ENCODE data around the gene COX17. TPM values are rescaled to one million over a fixed set of nuclear protein-coding genes. Genes with fewer than 3 reads are reported as not detected.

COX17 gene
- total RNA-seq, 1 donor from 2014 or later, result 35.4 TPM

GRCh38 chr3:119636891-119637611, 40.2 kb downstream of the COX17 start:
- H3K36me3 Mint-ChIP-seq (ENCODE audit: insufficient read depth), result peaks cover 2% of the 10 kb centered on the region
- TF ChIP-seq CTCF (IDR thresholded peaks at IDR 0.05; ENCODE audit: unreplicated experiment), result no peak
- H3K4me1 Mint-ChIP-seq (ENCODE audit: low read depth), result no peaks in the 10 kb centered on the region
- H3K27ac Mint-ChIP-seq, result no peak overlapping the region
- no peak overlapping the region for H3K4me3 Mint-ChIP-seq (ENCODE audit: low read depth)
- no peaks in the 10 kb centered on the region for H3K9me3 Mint-ChIP-seq (ENCODE audit: low read depth)
- DNase-seq (ENCODE audit: low spot score, unreplicated experiment), result no peak
- no peaks in the 10 kb centered on the region for H3K27me3 Mint-ChIP-seq

GRCh38 chr3:119636249-119636648, 41.0 kb downstream of the COX17 start:
- DNase-seq (ENCODE audit: low spot score, unreplicated experiment), result no peak
- TF ChIP-seq CTCF (IDR thresholded peaks at IDR 0.05; ENCODE audit: unreplicated experiment), result no peak
- H3K27ac Mint-ChIP-seq, result no peak overlapping the region
- H3K4me1 Mint-ChIP-seq (ENCODE audit: low read depth), result no peaks in the 10 kb centered on the region
- no peaks in the 10 kb centered on the region for H3K27me3 Mint-ChIP-seq
- H3K4me3 Mint-ChIP-seq (ENCODE audit: low read depth), result no peak overlapping the region
- peaks cover 2% of the 10 kb centered on the region for H3K36me3 Mint-ChIP-seq (ENCODE audit: insufficient read depth)
- H3K9me3 Mint-ChIP-seq (ENCODE audit: low read depth), result no peaks in the 10 kb centered on the region

GRCh38 chr3:119635719-119636118, 41.5 kb downstream of the COX17 start:
- no peak for DNase-seq (ENCODE audit: low spot score, unreplicated experiment)
- H3K27me3 Mint-ChIP-seq, result no peaks in the 10 kb centered on the region
- no peak overlapping the region for H3K4me3 Mint-ChIP-seq (ENCODE audit: low read depth)
- H3K36me3 Mint-ChIP-seq (ENCODE audit: insufficient read depth), result no peaks in the 10 kb centered on the region
- H3K9me3 Mint-ChIP-seq (ENCODE audit: low read depth), result no peaks in the 10 kb centered on the region
- no peak for TF ChIP-seq CTCF (IDR thresholded peaks at IDR 0.05; ENCODE audit: unreplicated experiment)
- H3K27ac Mint-ChIP-seq, result no peak overlapping the region
- H3K4me1 Mint-ChIP-seq (ENCODE audit: low read depth), result no peaks in the 10 kb centered on the region

GRCh38 chr3:119632829-119633228, 44.4 kb downstream of the COX17 start:
- no peak overlapping the region for H3K27ac Mint-ChIP-seq
- no peaks in the 10 kb centered on the region for H3K4me1 Mint-ChIP-seq (ENCODE audit: low read depth)
- no peaks in the 10 kb centered on the region for H3K36me3 Mint-ChIP-seq (ENCODE audit: insufficient read depth)
- no peaks in the 10 kb centered on the region for H3K9me3 Mint-ChIP-seq (ENCODE audit: low read depth)
- H3K4me3 Mint-ChIP-seq (ENCODE audit: low read depth), result no peak overlapping the region
- no peak for TF ChIP-seq CTCF (IDR thresholded peaks at IDR 0.05; ENCODE audit: unreplicated experiment)
- DNase-seq (ENCODE audit: low spot score, unreplicated experiment), result no peak
- no peaks in the 10 kb centered on the region for H3K27me3 Mint-ChIP-seq

- Mint-ChIP-seq H3K27ac (no peak overlapping the region), H3K36me3 (ENCODE audit: insufficient read depth) (no peaks in the 10 kb centered on the region), H3K9me3 (ENCODE audit: low read depth) (no peaks in the 10 kb centered on the region), H3K4me3 (ENCODE audit: low read depth) (no peak overlapping the region), H3K4me1 (ENCODE audit: low read depth) (no peaks in the 10 kb centered on the region), H3K27me3 (peaks cover 3% of the 10 kb centered on the region)
- no peak for TF ChIP-seq CTCF (IDR thresholded peaks at IDR 0.05; ENCODE audit: unreplicated experiment)
- DNase-seq (ENCODE audit: low spot score, unreplicated experiment), result no peak
Measured at GRCh38 chr3:119632216-119632615, 45.0 kb downstream of the COX17 start.
